ENCODE results near the gene RTP2. TPM values are rescaled to one million over a fixed set of nuclear protein-coding genes. Genes with fewer than 3 reads are reported as not detected.
A peak's percentile ranks its signal among the peaks of the same experiment; 100 is the strongest.

The RTP2 gene, protein sequence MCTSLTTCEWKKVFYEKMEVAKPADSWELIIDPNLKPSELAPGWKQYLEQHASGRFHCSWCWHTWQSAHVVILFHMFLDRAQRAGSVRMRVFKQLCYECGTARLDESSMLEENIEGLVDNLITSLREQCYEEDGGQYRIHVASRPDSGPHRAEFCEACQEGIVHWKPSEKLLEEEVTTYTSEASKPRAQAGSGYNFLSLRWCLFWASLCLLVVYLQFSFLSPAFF
- total RNA-seq: not detected

- FAIRE-seq (no peak), DNase-seq (ENCODE audit: low spot score in 2 of 2) (no peak)
Measured at GRCh38 chr3:187702507-187703033, at the start of gene RTP2. Gene RTP2, minus strand, starts transcription at chr3:187702557. Its CDS starts 429 bp downstream, at chr3:187702128.

GRCh38 chr3:187750513-187751123 is 48.3 kb upstream of the RTP2 start:
- no peak for FAIRE-seq

GRCh38 chr3:187750006-187750512 is 47.7 kb upstream of the RTP2 start:
- DNase-seq (ENCODE audit: low spot score in 2 of 2) (no peak), FAIRE-seq (no peak)

More at GRCh38 chr3:187750513-187751123, 48.3 kb upstream of the RTP2 start:
- DNase-seq (ENCODE audit: low spot score in 2 of 2): no peak

DNA sequence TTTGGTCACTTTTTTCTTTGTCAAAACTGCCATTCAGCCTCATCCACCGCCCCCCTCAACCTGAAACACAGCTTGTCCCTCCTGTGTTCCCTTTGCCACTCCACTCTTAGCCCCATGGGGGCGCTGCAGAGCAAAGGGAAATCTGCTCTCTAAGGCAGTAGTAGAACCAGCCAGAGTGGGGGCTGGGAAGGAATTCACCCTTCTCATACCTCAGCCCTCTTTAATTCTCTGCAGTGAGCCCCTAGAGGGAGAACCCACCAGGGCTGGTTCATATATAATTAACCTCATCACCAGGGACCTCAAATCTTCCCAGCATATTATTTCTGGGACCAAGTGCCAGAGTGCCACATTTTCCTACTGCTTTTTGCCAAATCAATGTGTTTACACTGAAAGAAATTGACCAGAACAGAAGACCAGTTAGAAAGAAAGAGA is 45.7 kb upstream of the RTP2 start:
- FAIRE-seq (no peak), DNase-seq (ENCODE audit: low spot score in 2 of 2) (no peak)

GRCh38 chr3:187747506-187747905 is 45.1 kb upstream of the RTP2 start:
- DNase-seq (ENCODE audit: low spot score in 2 of 2): no peak
- FAIRE-seq: no peak

GRCh38 chr3:187746442-187747281 is 44.3 kb upstream of the RTP2 start:
- FAIRE-seq (no peak), DNase-seq (ENCODE audit: low spot score in 2 of 2) (no peak)

GRCh38 chr3:187746059-187746441 is 43.7 kb upstream of the RTP2 start:
- FAIRE-seq: no peak
- no peak for DNase-seq (ENCODE audit: low spot score in 2 of 2)

GRCh38 chr3:187745201-187746058 is 43.1 kb upstream of the RTP2 start, which contains the start of gene BCL6:
Gene BCL6, minus strand, starts transcription at chr3:187745468. Its CDS starts 11,775 bp downstream, at chr3:187733693.
- FAIRE-seq: no peak
- DNase-seq (ENCODE audit: low spot score in 2 of 2): peak; percentile 78 to 83

DNA sequence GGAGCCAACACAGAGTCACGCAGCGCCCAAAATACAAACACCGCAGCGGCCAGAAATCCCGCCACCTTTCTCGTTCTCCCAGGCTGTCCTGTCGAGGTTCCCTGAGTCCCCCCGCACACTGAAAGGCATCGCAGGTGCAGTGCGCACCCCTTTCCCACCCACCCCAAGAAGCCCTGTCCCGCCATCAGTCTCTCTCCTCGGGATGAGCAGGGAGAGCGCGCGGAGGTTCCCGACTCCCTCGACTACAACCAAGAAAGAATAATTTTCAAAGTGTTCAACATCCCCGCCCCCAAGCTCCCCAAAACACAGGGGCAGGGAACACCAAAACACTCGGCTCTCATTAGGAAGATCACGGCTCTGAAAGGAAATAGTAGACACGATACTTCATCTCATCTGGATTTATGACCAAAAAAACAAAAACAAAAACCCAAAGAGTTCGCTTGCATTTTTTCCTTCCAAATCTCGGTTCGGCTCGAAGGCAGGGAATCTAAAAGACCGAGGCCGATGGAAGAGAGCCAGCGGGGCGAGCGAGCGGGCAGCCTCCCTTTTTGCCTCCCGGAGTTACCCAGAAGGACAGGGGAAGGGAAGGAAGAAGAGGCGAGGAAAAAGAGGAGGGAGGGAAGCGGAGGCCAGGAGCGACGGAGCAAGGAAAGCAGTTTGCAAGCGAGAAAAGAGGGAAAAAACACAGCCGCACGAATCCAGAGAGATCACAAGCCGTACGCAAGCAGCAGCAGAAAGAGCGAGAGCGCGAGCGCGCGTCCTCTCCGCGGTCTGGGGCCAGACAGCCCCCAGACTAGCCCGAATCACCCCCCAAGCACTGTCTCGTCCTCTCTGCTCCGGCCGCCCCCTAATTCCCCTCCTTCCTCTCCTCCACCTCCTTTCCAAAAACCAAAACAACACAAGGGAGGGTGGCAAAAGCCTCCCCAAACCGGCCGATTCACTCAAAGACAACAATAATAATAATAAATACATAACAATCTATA is 42.1 kb upstream of the RTP2 start:
- FAIRE-seq: no peak

DNA sequence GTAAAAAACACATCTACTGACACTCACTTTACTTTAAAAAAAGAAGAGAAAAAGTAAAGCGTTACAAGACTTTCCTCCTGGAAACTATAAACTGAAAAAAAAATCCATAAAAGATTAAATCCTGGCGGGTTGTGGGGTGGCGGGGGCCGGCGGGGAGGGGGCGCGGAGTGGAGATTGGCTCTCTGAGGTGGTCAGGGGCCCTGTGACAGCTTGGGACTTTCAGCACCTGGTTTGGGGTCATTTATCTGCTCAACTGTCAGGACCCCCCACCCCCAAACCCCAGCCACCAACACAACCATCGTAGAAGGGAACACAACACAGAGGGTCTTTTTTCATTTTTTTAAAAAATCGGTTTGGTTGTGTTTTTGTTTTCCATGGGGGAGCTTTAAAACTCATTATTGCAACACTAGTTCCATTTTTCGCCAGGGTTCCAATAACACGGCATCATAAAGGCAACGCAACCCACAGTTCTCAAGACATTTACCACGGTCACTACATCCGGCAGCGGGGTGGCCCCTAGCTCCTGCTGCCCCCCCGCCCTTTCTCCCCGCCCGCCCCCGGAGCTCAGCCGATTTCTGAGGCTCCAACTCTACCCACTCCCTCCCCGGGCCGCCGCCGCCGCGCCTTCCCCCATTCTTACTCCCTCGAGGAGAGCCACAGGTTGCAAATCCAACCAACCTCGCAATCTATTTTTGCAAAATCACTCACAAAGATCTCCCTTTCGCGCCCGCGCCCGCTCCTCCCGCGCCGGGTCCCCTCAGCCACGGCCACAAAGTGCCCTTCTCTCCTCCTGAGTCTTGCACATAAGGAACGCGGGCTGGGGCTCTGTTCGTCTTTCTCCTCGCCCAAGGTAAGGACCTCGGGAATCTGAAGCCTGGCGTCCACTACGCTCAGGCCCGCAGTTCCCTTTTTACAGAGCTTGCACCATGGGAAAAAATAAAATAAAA is 41.1 kb upstream of the RTP2 start:
- no peak for FAIRE-seq
- DNase-seq (ENCODE audit: low spot score in 2 of 2): no peak

More for the DNA sequence above, 42.1 kb upstream of the RTP2 start:
- DNase-seq (ENCODE audit: low spot score in 2 of 2): no peak

DNA sequence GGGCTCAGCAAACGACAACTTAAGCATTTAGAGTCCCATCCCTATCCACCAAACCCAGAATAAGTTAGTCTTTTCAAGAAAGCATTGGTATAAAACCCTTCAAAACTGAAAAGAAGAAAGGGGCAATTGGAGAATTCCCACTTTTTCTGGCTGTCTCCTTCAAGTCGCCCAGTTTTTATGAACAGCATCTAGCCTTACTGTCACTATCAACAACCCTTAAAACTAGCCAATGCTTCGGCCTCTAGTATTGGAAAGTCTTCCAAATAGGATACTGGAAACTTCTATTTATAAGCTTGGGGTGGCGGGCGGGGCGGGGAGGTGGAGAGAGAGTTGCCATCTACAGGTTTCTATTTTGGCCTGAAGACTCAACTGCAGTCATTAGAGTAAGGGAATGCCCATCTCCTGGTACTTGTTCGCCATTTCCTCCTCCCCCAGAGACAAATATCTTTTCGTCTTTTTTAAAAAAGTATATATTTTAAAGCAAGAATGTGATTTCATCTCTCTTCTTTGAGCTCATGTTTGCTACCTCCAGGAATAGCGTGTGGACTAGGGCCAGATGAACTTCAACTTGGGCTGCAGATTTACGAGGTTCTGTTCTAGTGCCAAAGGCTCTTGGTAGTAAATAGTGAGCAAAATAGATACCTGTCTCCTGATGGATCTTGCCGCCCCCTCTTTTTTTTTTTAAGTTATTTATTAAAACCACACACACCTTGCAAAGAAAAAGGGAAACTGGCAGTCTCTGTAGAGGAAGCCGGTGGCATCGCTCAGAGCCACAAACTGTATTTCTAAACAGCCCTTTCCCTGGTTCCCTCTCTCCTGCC is 40.2 kb upstream of the RTP2 start:
- FAIRE-seq (no peak), DNase-seq (ENCODE audit: low spot score in 2 of 2) (no peak)

GRCh38 chr3:187741403-187742350 is 39.3 kb upstream of the RTP2 start:
- no peak for FAIRE-seq
- no peak for DNase-seq (ENCODE audit: low spot score in 2 of 2)

DNA sequence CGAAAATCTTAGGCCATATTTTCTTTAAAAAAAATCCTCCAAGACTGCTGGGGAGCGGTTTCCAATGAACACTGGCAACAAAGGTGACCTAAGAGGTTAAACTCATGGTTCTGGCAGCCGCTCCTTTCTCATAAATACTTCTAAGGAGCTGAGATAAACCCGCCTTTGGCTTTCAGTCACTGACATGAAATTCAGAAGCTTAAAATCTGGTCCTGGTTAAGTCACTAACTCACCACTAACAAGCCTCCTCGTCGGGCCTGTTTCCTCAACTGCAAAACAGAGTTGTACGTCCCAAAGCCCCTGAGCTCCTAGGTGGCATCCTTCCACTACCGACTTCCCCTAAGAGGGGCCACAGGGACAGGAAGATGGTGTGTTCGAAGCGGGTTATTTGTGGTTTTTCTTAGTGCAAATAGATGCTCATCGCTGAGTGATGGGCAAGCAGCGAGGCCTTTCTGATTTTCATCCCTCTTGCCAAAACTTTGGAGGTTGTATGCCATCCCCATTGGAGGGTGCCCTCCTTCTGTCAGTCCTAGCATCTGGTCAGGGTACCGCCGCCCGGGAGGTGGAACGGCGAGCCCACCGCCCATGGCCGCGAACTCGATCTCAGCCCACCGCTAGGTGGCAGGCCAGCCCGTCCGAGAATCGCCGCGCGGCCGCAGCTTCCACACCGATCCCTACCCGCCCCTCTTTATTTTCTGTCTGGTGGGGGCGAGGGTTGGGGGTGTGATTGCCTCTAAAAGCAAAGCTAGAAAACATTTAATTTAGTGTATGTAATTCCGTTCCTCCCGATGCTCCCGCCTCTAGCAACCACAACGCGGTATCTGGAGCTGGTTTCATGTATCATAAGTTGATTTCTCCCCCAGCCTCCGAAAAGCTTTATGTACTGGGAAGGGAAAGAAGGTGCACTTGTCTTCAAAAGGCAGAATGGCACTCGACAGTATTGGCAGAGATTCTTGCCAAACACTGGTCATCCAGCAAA is 38.4 kb upstream of the RTP2 start:
- FAIRE-seq: no peak
- peak in 1 of 2 donors; percentile 58 for DNase-seq (ENCODE audit: low spot score in 2 of 2)

Measured in frontal cortex (tissue), 4 donors.